HepG2 (cell line): ENCODE results near the gene CHKB. TPM values are rescaled to one million over a fixed set of nuclear protein-coding genes. Genes with fewer than 3 reads are reported as not detected.

Experiments
- ATF7-NPFF ChIP-seq: sonication (generic); formaldehyde crosslinking; IDR thresholded peaks from 2 replicates; pipeline ENCODE4 v1.8.1; 2023; ENCODE audit warnings: mild to moderate bottlenecking, low read depth, missing genetic modification reagents, moderate library complexity
- BRD4 ChIP-seq: sonication (generic); formaldehyde crosslinking; IDR thresholded peaks from 2 replicates; pipeline ENCODE4 v1.4.0; 2020; ENCODE audit warnings: missing genetic modification reagents
- CCDC6 ChIP-seq: sonication (generic); formaldehyde crosslinking; IDR thresholded peaks from 2 replicates; pipeline ENCODE4 v1.8.1; 2022; ENCODE audit warnings: mild to moderate bottlenecking, missing genetic modification reagents, moderate library complexity
- HES4 ChIP-seq: sonication (generic); formaldehyde crosslinking; IDR thresholded peaks from 2 replicates; pipeline ENCODE4 v1.9.0; 2021; ENCODE audit warnings: mild to moderate bottlenecking, missing genetic modification reagents, borderline replicate concordance
- IKZF1 ChIP-seq: fragments of 450-650 bp; IDR thresholded peaks from 2 replicates; pipeline ENCODE4 v1.7.1; 2016
- JUND ChIP-seq: sonication (generic); formaldehyde crosslinking; IDR thresholded peaks from 2 replicates; pipeline ENCODE4 v1.8.0; 2022; ENCODE audit warnings: mild to moderate bottlenecking, missing genetic modification reagents
- MBNL3 ChIP-seq: fragments of 250-450 bp; sonication (Bioruptor Pico); conservative IDR thresholded peaks from 2 replicates; pipeline ENCODE4 v1.8.0; 2022; ENCODE audit warnings: mild to moderate bottlenecking, inconsistent platforms
- MEIS1 ChIP-seq: sonication (generic); formaldehyde crosslinking; IDR thresholded peaks from 2 replicates; pipeline ENCODE4 v1.9.0; 2021; ENCODE audit warnings: mild to moderate bottlenecking, missing genetic modification reagents, moderate library complexity, borderline replicate concordance
- NFKB2 ChIP-seq: sonication (generic); formaldehyde crosslinking; IDR thresholded peaks from 2 replicates; pipeline ENCODE4 v1.4.0; 2020; ENCODE audit warnings: missing genetic modification reagents, borderline replicate concordance
- PBX3 ChIP-seq: sonication (generic); formaldehyde crosslinking; IDR thresholded peaks from 2 replicates; pipeline ENCODE4 v1.8.1; 2023; ENCODE audit warnings: missing genetic modification reagents, inconsistent platforms, borderline replicate concordance
- RORA ChIP-seq: sonication (generic); formaldehyde crosslinking; IDR thresholded peaks from 2 replicates; pipeline ENCODE4 v1.5.0; 2020; ENCODE audit warnings: mild to moderate bottlenecking, missing genetic modification reagents, moderate library complexity
- USF2 ChIP-seq, 2 experiments: sonication (generic) in 1 of 2; formaldehyde crosslinking in 1 of 2; IDR thresholded peaks; 2 replicates each; pipeline versions ENCODE4 v1.5.1 to v1.6.1; 2011 to 2020; ENCODE audit warnings: borderline replicate concordance in 1 of 2, low read depth in 1 of 2, low read length in 1 of 2, mild to moderate bottlenecking in 1 of 2, missing genetic modification reagents in 1 of 2, moderate library complexity in 1 of 2
- ZBTB43 ChIP-seq: sonication (generic); formaldehyde crosslinking; conservative IDR thresholded peaks from 2 replicates; pipeline ENCODE4 v1.4.0; 2020; ENCODE audit warnings: missing genetic modification reagents
- ZBTB44 ChIP-seq: sonication (generic); formaldehyde crosslinking; IDR thresholded peaks from 2 replicates; pipeline ENCODE4 v1.4.0; 2020; ENCODE audit warnings: missing genetic modification reagents
- ZBTB7B ChIP-seq: sonication (generic); formaldehyde crosslinking; IDR thresholded peaks from 2 replicates; pipeline ENCODE4 v1.4.0; 2020; ENCODE audit warnings: missing genetic modification reagents
- ZNF263 ChIP-seq: sonication (generic); formaldehyde crosslinking; IDR thresholded peaks from 2 replicates; pipeline ENCODE4 v1.4.0; 2020; ENCODE audit warnings: missing genetic modification reagents
- ZNF296 ChIP-seq: sonication (generic); formaldehyde crosslinking; conservative IDR thresholded peaks from 2 replicates; pipeline ENCODE4 v1.5.0; 2020; ENCODE audit warnings: mild to moderate bottlenecking, missing genetic modification reagents
- ZNF414 ChIP-seq: sonication (generic); formaldehyde crosslinking; IDR thresholded peaks from 2 replicates; pipeline ENCODE4 v1.5.0; 2020; ENCODE audit warnings: missing genetic modification reagents
- ZNF569 ChIP-seq: sonication (generic); formaldehyde crosslinking; IDR thresholded peaks from 2 replicates; pipeline ENCODE4 v1.5.0; 2020; ENCODE audit warnings: mild to moderate bottlenecking, missing genetic modification reagents, moderate library complexity, borderline replicate concordance
- ZNF782 ChIP-seq: sonication (generic); formaldehyde crosslinking; IDR thresholded peaks from 2 replicates; pipeline ENCODE4 v1.4.0; 2020; ENCODE audit warnings: missing genetic modification reagents, mild to moderate bottlenecking, borderline replicate concordance
- ZNF850 ChIP-seq: sonication (generic); formaldehyde crosslinking; conservative IDR thresholded peaks from 2 replicates; pipeline ENCODE4 v1.9.0; 2021; ENCODE audit warnings: mild to moderate bottlenecking, missing genetic modification reagents
- polyA plus RNA-seq, 8 experiments: library from polyadenylated mRNA; depleted of rRNA in 3 of 8; stranded (reverse) in 7 of 8; unstranded in 1 of 8; fragments of >200 nt; fragmentation: Illumina TruSeq in 4 of 8; extraction: Trizol in 4 of 8; gene quantifications; 2 replicates each; pipeline versions ENCODE4 v1.2.1 to v1.2.3, GENCODE V29; 2011 to 2016; ENCODE audit warnings: low read depth in 4 of 8, missing spikeins in 1 of 8, mixed read lengths in 1 of 8; ENCODE audit not compliant: insufficient read depth in 1 of 8
- total RNA-seq, 5 experiments: library from RNA; depleted of rRNA; stranded (reverse); fragments of >200 nt; fragmentation: Illumina TruSeq; extraction: Trizol; gene quantifications; 2 replicates each; pipeline ENCODE4 v1.2.3, GENCODE V29; 2016; ENCODE audit warnings: low read depth in 1 of 5

CHKB gene
- total and polyA plus RNA-seq, 2 of the 13 experiments (the other 11 are each of a cell fraction or from before 2014, with no cell fraction given) = 24.5 to 42.7 TPM

- TF ChIP-seq PBX3 = peak; percentile 66; the same call in 1 of the 2 replicates
- no peak for TF ChIP-seq MBNL3
- no peak for TF ChIP-seq HES4 (CRISPR knock-in tag)
- TF ChIP-seq USF2 (IDR thresholded peaks at IDR 0.05; ENCODE audit: low read depth, low read length) = no peak
- no peak for TF ChIP-seq USF2 (CRISPR knock-in tag; IDR thresholded peaks at IDR 0.05; ENCODE audit: borderline replicate concordance)
- TF ChIP-seq ZNF850 (CRISPR knock-in tag) = no peak
- no peak for TF ChIP-seq MEIS1 (CRISPR knock-in tag)
- TF ChIP-seq ZNF414 (CRISPR knock-in tag) = no peak
- TF ChIP-seq BRD4 (CRISPR knock-in tag) = peak; percentile 92
- peak; percentile 38; the same call in 1 of the 2 replicates for TF ChIP-seq ZNF263 (CRISPR knock-in tag)
- TF ChIP-seq NFKB2 (CRISPR knock-in tag) = no peak
- TF ChIP-seq ZNF782 (CRISPR knock-in tag) = peak; percentile 92
- no peak for TF ChIP-seq IKZF1
- 0 out of 2 replicates have a peak, but pooled peaks have one; percentile 47 for TF ChIP-seq CCDC6 (CRISPR knock-in tag)
- peak; percentile 49; the same call in 1 of the 2 replicates for TF ChIP-seq JUND
- TF ChIP-seq ZBTB44 = no peak
- TF ChIP-seq ZNF296 = peak; percentile 47; the same call in 1 of the 2 replicates
- TF ChIP-seq ZNF569 (CRISPR knock-in tag) = no peak
- TF ChIP-seq RORA (CRISPR knock-in tag) = no peak
- TF ChIP-seq ATF7-NPFF (CRISPR knock-in tag) = no peak
- TF ChIP-seq ZBTB43 (CRISPR knock-in tag) = no peak; the same call in 1 of the 2 replicates
- no peak for TF ChIP-seq ZBTB7B (CRISPR knock-in tag)
Observed at GRCh38 chr22:50529897-50530579, 52.6 kb downstream of the CHKB start, which contains the start of gene TYMP (continued).
